ENCODE data around the gene CCM2. TPM values are rescaled to one million over a fixed set of nuclear protein-coding genes. Genes with fewer than 3 reads are reported as not detected.
A peak's percentile ranks its signal among the peaks of the same experiment; 100 is the strongest.

The CCM2 gene
- total RNA-seq, 1 donor from 2014 or later = 33.8 TPM

DNA sequence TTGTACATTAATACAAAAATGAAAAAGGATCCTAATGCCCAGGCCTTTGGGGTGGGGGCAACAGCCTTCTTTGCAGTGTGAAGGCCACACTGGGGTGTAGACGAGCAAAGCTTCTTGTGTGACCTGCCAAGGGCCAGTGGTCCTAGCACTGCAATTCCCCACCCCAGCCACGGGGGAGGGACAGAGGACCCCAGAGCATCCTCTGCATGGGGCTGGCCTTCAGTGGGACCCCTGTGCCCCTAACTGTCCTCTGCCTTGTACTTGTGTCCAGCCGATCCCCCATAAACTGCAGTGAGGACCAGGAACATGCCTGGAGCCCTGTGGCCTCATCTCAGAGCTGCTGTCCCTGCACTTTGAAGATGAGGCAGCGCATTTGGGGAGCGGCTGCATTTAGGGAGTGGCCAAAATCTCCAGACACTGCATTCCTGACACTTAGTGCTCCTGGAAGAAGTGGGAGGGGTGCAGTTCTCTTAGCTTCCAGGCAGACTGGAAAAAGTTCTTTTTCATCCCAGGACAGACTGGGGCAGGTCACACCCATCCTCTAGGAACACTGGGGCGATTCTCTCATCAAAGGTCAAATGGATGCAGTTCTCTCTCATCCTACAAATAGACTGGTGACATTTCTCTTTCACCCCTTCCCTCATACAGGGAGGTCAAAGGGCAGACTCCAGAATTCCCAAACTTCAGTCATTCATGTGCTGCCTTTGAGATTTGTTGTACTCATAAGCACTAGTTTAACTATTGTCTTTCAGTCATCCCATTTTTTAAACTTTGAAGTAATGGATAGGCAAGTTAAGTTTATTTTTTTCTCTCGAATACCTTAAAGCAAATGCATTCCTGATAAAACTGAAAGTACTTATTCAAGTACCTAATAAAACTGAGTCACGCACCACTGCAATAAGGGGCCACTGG lies 20.3 kb upstream of the CCM2 start:
- H3K4me3 Mint-ChIP-seq = no peak overlapping the region
- no peaks in the 10 kb centered on the region for H3K9me3 Mint-ChIP-seq
- no peaks in the 10 kb centered on the region for H3K27me3 Mint-ChIP-seq
- H3K4me1 Mint-ChIP-seq (ENCODE audit: unreplicated experiment) = peaks cover 13% of the 10 kb centered on the region
- H3K27ac Mint-ChIP-seq = peak overlapping the region; percentile 59
- TF ChIP-seq CTCF (conservative IDR thresholded peaks at IDR 0.05) = no peak
- peaks cover 16% of the 10 kb centered on the region for H3K36me3 Mint-ChIP-seq
- no peak for DNase-seq (ENCODE audit: extremely low spot score, unreplicated experiment)

- H3K27ac Mint-ChIP-seq = peak overlapping the region; percentile 63
- H3K4me1 Mint-ChIP-seq (ENCODE audit: unreplicated experiment) = peaks cover 21% of the 10 kb centered on the region
- TF ChIP-seq CTCF (conservative IDR thresholded peaks at IDR 0.05) = no peak
- H3K27me3 Mint-ChIP-seq = no peaks in the 10 kb centered on the region
- peaks cover 23% of the 10 kb centered on the region for H3K36me3 Mint-ChIP-seq
- H3K4me3 Mint-ChIP-seq = peak overlapping the region; percentile 36
- DNase-seq (ENCODE audit: extremely low spot score, unreplicated experiment) = no peak
- no peaks in the 10 kb centered on the region for H3K9me3 Mint-ChIP-seq
Measured at GRCh38 chr7:44980393-44981034, 19.5 kb upstream of the CCM2 start.

GRCh38 chr7:44981035-44981706 lies 18.8 kb upstream of the CCM2 start:
- DNase-seq (ENCODE audit: extremely low spot score, unreplicated experiment) = no peak
- Mint-ChIP-seq H3K27ac (peak overlapping the region; percentile 63), H3K4me1 (ENCODE audit: unreplicated experiment) (peaks cover 26% of the 10 kb centered on the region), H3K4me3 (no peak overlapping the region), H3K9me3 (no peaks in the 10 kb centered on the region), H3K27me3 (no peaks in the 10 kb centered on the region), H3K36me3 (peaks cover 30% of the 10 kb centered on the region)
- TF ChIP-seq CTCF (conservative IDR thresholded peaks at IDR 0.05) = no peak

- TF ChIP-seq CTCF (conservative IDR thresholded peaks at IDR 0.05) = no peak
- no peaks in the 10 kb centered on the region for H3K9me3 Mint-ChIP-seq
- H3K36me3 Mint-ChIP-seq = peaks cover 31% of the 10 kb centered on the region
- DNase-seq (ENCODE audit: extremely low spot score, unreplicated experiment) = no peak
- peak overlapping the region; percentile 41 for H3K4me3 Mint-ChIP-seq
- H3K27me3 Mint-ChIP-seq = no peaks in the 10 kb centered on the region
- peaks cover 35% of the 10 kb centered on the region for H3K4me1 Mint-ChIP-seq (ENCODE audit: unreplicated experiment)
- no peak overlapping the region for H3K27ac Mint-ChIP-seq
Measured at GRCh38 chr7:44982535-44982923, 17.5 kb upstream of the CCM2 start.

- no peak for TF ChIP-seq CTCF (conservative IDR thresholded peaks at IDR 0.05)
- Mint-ChIP-seq H3K4me1 (ENCODE audit: unreplicated experiment) (peaks cover 40% of the 10 kb centered on the region), H3K4me3 (peak overlapping the region; percentile 41), H3K27ac (no peak overlapping the region), H3K9me3 (no peaks in the 10 kb centered on the region), H3K27me3 (no peaks in the 10 kb centered on the region), H3K36me3 (peaks cover 31% of the 10 kb centered on the region)
- DNase-seq (ENCODE audit: extremely low spot score, unreplicated experiment) = no peak
Measured at GRCh38 chr7:44982970-44983369, 17.0 kb upstream of the CCM2 start.

All from type B pancreatic cell (in vitro differentiated cells).